ENCODE results near the gene CDC45.

DNA sequence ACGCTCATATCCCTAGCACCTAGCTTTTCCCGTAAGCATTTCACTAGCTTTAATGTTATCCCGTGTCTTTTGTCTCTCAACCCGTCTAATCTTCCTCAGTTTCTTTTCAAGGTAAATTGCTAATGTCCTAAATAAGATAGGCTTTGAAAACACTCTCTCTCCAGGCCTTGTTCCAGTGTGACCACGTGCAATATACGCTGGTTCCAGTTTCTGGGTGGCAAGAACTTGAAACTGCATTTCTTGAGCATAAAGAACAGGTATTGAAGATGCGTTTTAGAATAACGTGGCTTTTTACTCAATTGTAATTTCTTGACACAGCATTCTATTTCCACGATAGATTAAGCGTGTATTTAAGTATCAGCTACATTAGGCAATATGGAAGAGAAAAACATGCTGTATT is 1.1 kb downstream of the CDC45 start:
- TF ChIP-seq, protein P1, sequence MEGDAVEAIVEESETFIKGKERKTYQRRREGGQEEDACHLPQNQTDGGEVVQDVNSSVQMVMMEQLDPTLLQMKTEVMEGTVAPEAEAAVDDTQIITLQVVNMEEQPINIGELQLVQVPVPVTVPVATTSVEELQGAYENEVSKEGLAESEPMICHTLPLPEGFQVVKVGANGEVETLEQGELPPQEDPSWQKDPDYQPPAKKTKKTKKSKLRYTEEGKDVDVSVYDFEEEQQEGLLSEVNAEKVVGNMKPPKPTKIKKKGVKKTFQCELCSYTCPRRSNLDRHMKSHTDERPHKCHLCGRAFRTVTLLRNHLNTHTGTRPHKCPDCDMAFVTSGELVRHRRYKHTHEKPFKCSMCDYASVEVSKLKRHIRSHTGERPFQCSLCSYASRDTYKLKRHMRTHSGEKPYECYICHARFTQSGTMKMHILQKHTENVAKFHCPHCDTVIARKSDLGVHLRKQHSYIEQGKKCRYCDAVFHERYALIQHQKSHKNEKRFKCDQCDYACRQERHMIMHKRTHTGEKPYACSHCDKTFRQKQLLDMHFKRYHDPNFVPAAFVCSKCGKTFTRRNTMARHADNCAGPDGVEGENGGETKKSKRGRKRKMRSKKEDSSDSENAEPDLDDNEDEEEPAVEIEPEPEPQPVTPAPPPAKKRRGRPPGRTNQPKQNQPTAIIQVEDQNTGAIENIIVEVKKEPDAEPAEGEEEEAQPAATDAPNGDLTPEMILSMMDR (IDR thresholded peaks at IDR 0.05) = no peak
- no peak for TF ChIP-seq POLR2A (IDR thresholded peaks at IDR 0.05)
- TF ChIP-seq EP300 (IDR thresholded peaks at IDR 0.05) = no peak

All from ovary (tissue), 3 donors.